Parathyroid adenoma (tissue), 2 donors: ENCODE measurements around the gene NEDD4L.

ENCODE experiments used
- H2AFZ ChIP-seq: fragments of 300-600 bp; sonication (generic); one replicate; pipeline ENCODE4 v1.7.0; 2017; ENCODE audit warnings: antibody characterized with exemption, mild to moderate bottlenecking
- H3K27ac ChIP-seq: fragments of 300-600 bp; sonication (generic); one replicate; pipeline ENCODE4 v1.7.0; 2017
- H3K27me3 ChIP-seq: fragments of 300-600 bp; sonication (generic); one replicate; pipeline ENCODE4 v1.7.0; 2017; ENCODE audit warnings: low read length; ENCODE audit not compliant: control insufficient read depth, insufficient read depth
- H3K36me3 ChIP-seq: fragments of 300-600 bp; sonication (generic); one replicate; pipeline ENCODE4 v1.7.0; 2017; ENCODE audit warnings: low read length; ENCODE audit not compliant: control insufficient read depth, insufficient read depth
- H3K4me1 ChIP-seq: fragments of 300-600 bp; sonication (generic); one replicate; pipeline ENCODE4 v1.7.0; 2017; ENCODE audit warnings: control low read depth
- H3K4me2 ChIP-seq: fragments of 300-600 bp; sonication (generic); one replicate; pipeline ENCODE4 v1.7.0; 2017; ENCODE audit warnings: low read length
- H3K4me3 ChIP-seq: fragments of 300-600 bp; sonication (generic); one replicate; pipeline ENCODE4 v1.7.0; 2017; ENCODE audit warnings: low read depth, low read length
- H3K79me2 ChIP-seq: fragments of 300-600 bp; sonication (generic); one replicate; pipeline ENCODE4 v1.7.0; 2017; ENCODE audit warnings: control low read depth
- H3K9ac ChIP-seq: fragments of 300-600 bp; sonication (generic); one replicate; pipeline ENCODE4 v1.7.0; 2017; ENCODE audit warnings: mild to moderate bottlenecking
- H3K9me3 ChIP-seq: fragments of 300-600 bp; sonication (generic); one replicate; pipeline ENCODE4 v1.7.0; 2017; ENCODE audit warnings: low read length; ENCODE audit not compliant: control insufficient read depth
- CTCF ChIP-seq: fragments of 300-600 bp; sonication (generic); IDR thresholded peaks from one replicate; pipeline ENCODE4 v1.7.0; 2017; ENCODE audit warnings: antibody characterized with exemption, mild to moderate bottlenecking
- donor health status: primary hyperparathyroidism.

The NEDD4L gene

GRCh38 chr18:58408665-58409064, 364.6 kb downstream of the NEDD4L start:
- H3K9ac ChIP-seq, result no peak overlapping the region
- no peaks in the 10 kb centered on the region for H3K36me3 ChIP-seq
- no peak overlapping the region for H3K27ac ChIP-seq
- no peak overlapping the region for H3K4me3 ChIP-seq
- H3K9me3 ChIP-seq, result no peaks in the 10 kb centered on the region
- H3K79me2 ChIP-seq, result no peaks in the 10 kb centered on the region
- no peaks in the 10 kb centered on the region for H3K27me3 ChIP-seq
- H2AFZ ChIP-seq, result no peak overlapping the region
- no peak overlapping the region for H3K4me2 ChIP-seq
- no peaks in the 10 kb centered on the region for H3K4me1 ChIP-seq
- no peak for TF ChIP-seq CTCF

- Histone ChIP-seq H3K9ac (no peak overlapping the region), H3K79me2 (no peaks in the 10 kb centered on the region), H2AFZ (no peak overlapping the region), H3K4me3 (no peak overlapping the region), H3K27ac (no peak overlapping the region), H3K27me3 (no peaks in the 10 kb centered on the region), H3K4me2 (no peak overlapping the region), H3K4me1 (no peaks in the 10 kb centered on the region), H3K36me3 (no peaks in the 10 kb centered on the region), H3K9me3 (no peaks in the 10 kb centered on the region)
- TF ChIP-seq CTCF, result no peak
Observed at GRCh38 chr18:58409802-58410445, 365.9 kb downstream of the NEDD4L start.

- Histone ChIP-seq H3K27ac (no peak overlapping the region), H2AFZ (no peak overlapping the region), H3K4me1 (no peaks in the 10 kb centered on the region), H3K4me2 (no peak overlapping the region), H3K36me3 (no peaks in the 10 kb centered on the region), H3K4me3 (no peak overlapping the region), H3K9me3 (no peaks in the 10 kb centered on the region), H3K79me2 (no peaks in the 10 kb centered on the region), H3K9ac (no peak overlapping the region), H3K27me3 (no peaks in the 10 kb centered on the region)
- TF ChIP-seq CTCF, result no peak
Observed at GRCh38 chr18:58411323-58411722, 367.3 kb downstream of the NEDD4L start.

DNA sequence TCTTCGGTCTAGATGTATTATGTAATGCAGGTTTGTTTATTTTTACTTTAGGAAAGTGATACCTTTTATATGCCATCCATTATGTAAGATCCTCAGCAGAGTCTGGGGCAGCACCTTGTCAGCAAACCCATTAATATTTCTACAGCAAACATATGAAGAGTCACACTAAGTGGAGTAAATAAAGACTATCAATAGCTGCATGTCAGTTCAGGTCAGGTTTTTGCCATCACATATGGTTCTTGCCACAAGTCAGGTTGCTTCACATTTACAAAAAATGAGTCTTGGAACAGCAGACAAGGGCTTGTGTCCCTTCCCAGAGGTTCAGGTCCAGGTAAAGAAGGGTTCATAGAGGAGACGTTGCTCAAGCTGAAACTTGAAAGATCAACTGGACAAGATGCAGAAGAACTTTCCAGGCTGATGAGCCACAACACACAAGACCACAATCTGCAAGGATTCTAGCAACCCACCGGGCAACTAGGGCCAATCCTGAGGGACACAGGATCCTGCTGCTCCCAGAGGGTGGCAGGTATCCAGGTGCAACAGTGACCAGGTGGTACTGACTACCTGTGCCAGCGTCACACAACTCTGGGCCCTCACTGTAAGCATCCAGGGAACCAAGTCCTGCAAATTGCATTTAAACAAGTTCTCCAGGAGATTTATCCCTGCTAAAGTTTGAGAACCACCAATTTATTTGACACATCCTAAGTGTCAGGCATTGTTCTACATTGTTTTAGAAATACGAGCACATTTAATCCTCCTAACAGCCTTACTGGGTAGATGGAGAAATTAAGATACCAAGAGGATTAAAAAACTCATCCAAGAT, 369.0 kb downstream of the NEDD4L start:
- no peak for TF ChIP-seq CTCF
- no peaks in the 10 kb centered on the region for H3K4me1 ChIP-seq
- H2AFZ ChIP-seq, result no peak overlapping the region

More for the DNA sequence above, 369.0 kb downstream of the NEDD4L start:
- H3K36me3 ChIP-seq, result no peaks in the 10 kb centered on the region
- H3K27me3 ChIP-seq, result no peaks in the 10 kb centered on the region
- H3K79me2 ChIP-seq, result no peaks in the 10 kb centered on the region
- H3K4me3 ChIP-seq, result no peak overlapping the region
- no peak overlapping the region for H3K4me2 ChIP-seq
- H3K9ac ChIP-seq, result no peak overlapping the region
- H3K9me3 ChIP-seq, result no peaks in the 10 kb centered on the region
- no peak overlapping the region for H3K27ac ChIP-seq
